Parathyroid adenoma (tissue), 2 donors: ENCODE data around the gene CCDC47.
A peak's percentile ranks its signal among the peaks of the same experiment; 100 is the strongest.

ENCODE experiments used
- H2AFZ ChIP-seq: fragments of 300-600 bp; sonication (generic); one replicate; pipeline ENCODE4 v1.7.0; 2017; ENCODE audit warnings: antibody characterized with exemption, mild to moderate bottlenecking
- H3K27ac ChIP-seq: fragments of 300-600 bp; sonication (generic); one replicate; pipeline ENCODE4 v1.7.0; 2017
- H3K27me3 ChIP-seq: fragments of 300-600 bp; sonication (generic); one replicate; pipeline ENCODE4 v1.7.0; 2017; ENCODE audit warnings: low read length; ENCODE audit not compliant: control insufficient read depth, insufficient read depth
- H3K36me3 ChIP-seq: fragments of 300-600 bp; sonication (generic); one replicate; pipeline ENCODE4 v1.7.0; 2017; ENCODE audit warnings: low read length; ENCODE audit not compliant: control insufficient read depth, insufficient read depth
- H3K4me1 ChIP-seq: fragments of 300-600 bp; sonication (generic); one replicate; pipeline ENCODE4 v1.7.0; 2017; ENCODE audit warnings: control low read depth
- H3K4me2 ChIP-seq: fragments of 300-600 bp; sonication (generic); one replicate; pipeline ENCODE4 v1.7.0; 2017; ENCODE audit warnings: low read length
- H3K4me3 ChIP-seq: fragments of 300-600 bp; sonication (generic); one replicate; pipeline ENCODE4 v1.7.0; 2017; ENCODE audit warnings: low read depth, low read length
- H3K79me2 ChIP-seq: fragments of 300-600 bp; sonication (generic); one replicate; pipeline ENCODE4 v1.7.0; 2017; ENCODE audit warnings: control low read depth
- H3K9ac ChIP-seq: fragments of 300-600 bp; sonication (generic); one replicate; pipeline ENCODE4 v1.7.0; 2017; ENCODE audit warnings: mild to moderate bottlenecking
- H3K9me3 ChIP-seq: fragments of 300-600 bp; sonication (generic); one replicate; pipeline ENCODE4 v1.7.0; 2017; ENCODE audit warnings: low read length; ENCODE audit not compliant: control insufficient read depth
- CTCF ChIP-seq: fragments of 300-600 bp; sonication (generic); IDR thresholded peaks from one replicate; pipeline ENCODE4 v1.7.0; 2017; ENCODE audit warnings: antibody characterized with exemption, mild to moderate bottlenecking
- donor health status: primary hyperparathyroidism.

CCDC47 gene

GRCh38 chr17:63775420-63775819 is 2.0 kb upstream of the CCDC47 start:
- Histone ChIP-seq H3K9me3 (no peaks in the 10 kb centered on the region), H3K4me2 (peak overlapping the region; percentile 100), H3K27me3 (no peaks in the 10 kb centered on the region), H3K9ac (no peak overlapping the region), H2AFZ (no peak overlapping the region), H3K79me2 (peaks cover 72% of the 10 kb centered on the region), H3K27ac (peak overlapping the region; percentile 99), H3K4me3 (peak overlapping the region; percentile 91), H3K4me1 (peaks cover 17% of the 10 kb centered on the region), H3K36me3 (no peaks in the 10 kb centered on the region)
- no peak for TF ChIP-seq CTCF

- Histone ChIP-seq H3K4me1 (peaks cover 14% of the 10 kb centered on the region), H3K79me2 (peaks cover 72% of the 10 kb centered on the region), H3K36me3 (no peaks in the 10 kb centered on the region), H3K4me3 (peak overlapping the region; percentile 91), H3K9ac (peak overlapping the region; percentile 91), H3K27me3 (no peaks in the 10 kb centered on the region), H3K4me2 (peak overlapping the region; percentile 100), H3K27ac (peak overlapping the region; percentile 99), H2AFZ (peak overlapping the region; percentile 88), H3K9me3 (no peaks in the 10 kb centered on the region)
- TF ChIP-seq CTCF, result no peak
Observed at GRCh38 chr17:63774969-63775265, 1.5 kb upstream of the CCDC47 start.

- H3K4me1 ChIP-seq, result peaks cover 14% of the 10 kb centered on the region
- H3K9me3 ChIP-seq, result no peaks in the 10 kb centered on the region
- H3K36me3 ChIP-seq, result no peaks in the 10 kb centered on the region
- H3K4me3 ChIP-seq, result peak within 1 kb of the TSS; percentile 91
- H3K4me2 ChIP-seq, result peak within 1 kb of the TSS; percentile 100
- H2AFZ ChIP-seq, result peak within 1 kb of the TSS; percentile 88
- TF ChIP-seq CTCF, result peak; percentile 25
- H3K27me3 ChIP-seq, result no peaks in the 10 kb centered on the region
- peak within 1 kb of the TSS; percentile 91 for H3K9ac ChIP-seq
- peaks cover 68% of the 10 kb centered on the region for H3K79me2 ChIP-seq
- peak within 1 kb of the TSS; percentile 99 for H3K27ac ChIP-seq
Observed at GRCh38 chr17:63774141-63774968, 958 bp upstream of the CCDC47 start, which contains the start of gene DDX42. Gene DDX42, plus strand, starts transcription at chr17:63774170. Its CDS starts 12,880 bp downstream, at chr17:63787050.

GRCh38 chr17:63772801-63773271 is 561 bp downstream of the CCDC47 start:
- Histone ChIP-seq H3K36me3 (no peaks in the 10 kb centered on the region), H3K27me3 (no peaks in the 10 kb centered on the region), H3K4me1 (peaks cover 14% of the 10 kb centered on the region), H2AFZ (peak overlapping the region; percentile 86), H3K4me2 (peak overlapping the region; percentile 100), H3K4me3 (peak overlapping the region; percentile 91), H3K27ac (peak overlapping the region; percentile 99), H3K9ac (peak overlapping the region; percentile 57), H3K79me2 (peaks cover 68% of the 10 kb centered on the region), H3K9me3 (no peaks in the 10 kb centered on the region)
- no peak for TF ChIP-seq CTCF
